SJSA1 (cell line): ENCODE data around the gene APOL3. TPM values are rescaled to one million over a fixed set of nuclear protein-coding genes. Genes with fewer than 3 reads are reported as not detected.
"Not testable (repeated sequence)": the region's sequence is repeated elsewhere in the genome, so short reads cannot be mapped to it uniquely, and the experiment has no call there.

Source experiments
- DNase-seq, 2 experiments: peaks; one replicate each; pipeline ENCODE4 v3.0.0-alpha.2; 2015 to 2020; ENCODE audit warnings: low spot score in 2 of 2, low read depth in 1 of 2
- H3K27ac ChIP-seq: fragments of 250-450 bp; sonication (Bioruptor Pico); 2 replicates; pipeline ENCODE4 v1.5.1; 2020; ENCODE audit warnings: mild to moderate bottlenecking, moderate library complexity
- H3K27me3 ChIP-seq: fragments of 250-450 bp; sonication (Bioruptor Pico); replicated peaks from 2 replicates; pipeline ENCODE4 v1.5.1; 2020; ENCODE audit warnings: mild to moderate bottlenecking, moderate library complexity
- H3K36me3 ChIP-seq: fragments of 250-450 bp; sonication (Bioruptor Pico); 2 replicates; pipeline ENCODE4 v1.5.1; 2020; ENCODE audit warnings: mild to moderate bottlenecking
- H3K4me1 ChIP-seq: fragments of 250-450 bp; sonication (Bioruptor Pico); replicated peaks from 2 replicates; pipeline ENCODE4 v1.6.1; 2021; ENCODE audit warnings: mild to moderate bottlenecking
- H3K4me3 ChIP-seq: fragments of 250-450 bp; sonication (Bioruptor Pico); 2 replicates; pipeline ENCODE4 v1.5.1; 2020; ENCODE audit warnings: mild to moderate bottlenecking
- H3K9me3 ChIP-seq: fragments of 250-450 bp; sonication (Bioruptor Pico); replicated peaks from 2 replicates; pipeline ENCODE4 v1.5.1; 2020; ENCODE audit warnings: mild to moderate bottlenecking
- total RNA-seq: library from RNA; depleted of rRNA; stranded (reverse); fragments of >200 nt; shearing (Covaris generic); gene quantifications from 2 replicates; pipeline ENCODE4 v1.2.3, GENCODE V29; 2014

Gene APOL3
- total RNA-seq, 1 experiment from 2014 or later, result 4.7 TPM

- no peak overlapping the region for H3K27ac ChIP-seq
- H3K4me1 ChIP-seq, result peaks cover 9% of the 10 kb centered on the region; the same call in 1 of the 2 replicates
Measured at GRCh38 chr22:36199001-36199551, 38.5 kb upstream of the APOL3 start.

GRCh38 chr22:36198536-36198935 lies 38.0 kb upstream of the APOL3 start:
- Histone ChIP-seq H3K36me3 (no peaks in the 10 kb centered on the region), H3K9me3 (no peaks in the 10 kb centered on the region), H3K4me3 (no peak overlapping the region), H3K4me1 (peaks cover 9% of the 10 kb centered on the region; the same call in 1 of the 2 replicates), H3K27ac (no peak overlapping the region), H3K27me3 (no peaks in the 10 kb centered on the region)
- no peak for DNase-seq

More at GRCh38 chr22:36199001-36199551, 38.5 kb upstream of the APOL3 start:
- Histone ChIP-seq H3K36me3 (no peaks in the 10 kb centered on the region), H3K27me3 (no peaks in the 10 kb centered on the region), H3K9me3 (no peaks in the 10 kb centered on the region), H3K4me3 (no peak overlapping the region)
- DNase-seq, result no peak

- DNase-seq, result no peak
- Histone ChIP-seq H3K9me3 (no peaks in the 10 kb centered on the region), H3K4me3 (no peak overlapping the region), H3K27ac (no peak overlapping the region), H3K4me1 (peaks cover 11% of the 10 kb centered on the region), H3K27me3 (no peaks in the 10 kb centered on the region), H3K36me3 (no peaks in the 10 kb centered on the region)
Measured at GRCh38 chr22:36197514-36198146, 37.1 kb upstream of the APOL3 start.

DNA sequence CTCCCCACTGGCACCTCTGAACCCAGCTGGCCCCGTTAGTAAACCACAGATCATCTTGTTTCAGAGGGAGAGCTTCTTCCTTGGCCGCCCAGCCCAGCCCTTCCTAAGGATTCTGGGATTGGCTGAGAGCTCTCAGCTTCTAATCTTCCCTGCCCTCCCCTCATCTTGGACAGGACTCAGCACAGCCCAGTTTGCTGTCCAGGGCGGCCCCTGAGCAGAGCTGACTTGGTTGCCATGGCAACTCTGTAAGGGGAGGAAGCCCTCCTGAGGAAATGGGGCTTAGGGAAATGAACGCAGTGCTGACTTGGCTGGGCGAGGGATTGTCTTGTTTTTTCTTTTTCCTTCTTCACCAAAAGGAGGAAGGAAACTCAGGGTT lies 36.5 kb upstream of the APOL3 start:
- Histone ChIP-seq H3K36me3 (no peaks in the 10 kb centered on the region), H3K27me3 (no peaks in the 10 kb centered on the region), H3K9me3 (no peaks in the 10 kb centered on the region), H3K4me1 (peaks cover 16% of the 10 kb centered on the region), H3K4me3 (no peak overlapping the region), H3K27ac (no peak overlapping the region)
- no peak for DNase-seq

- Histone ChIP-seq H3K27ac (no peak overlapping the region), H3K36me3 (no peaks in the 10 kb centered on the region), H3K4me3 (no peak overlapping the region), H3K4me1 (peaks cover 16% of the 10 kb centered on the region), H3K27me3 (no peaks in the 10 kb centered on the region), H3K9me3 (no peaks in the 10 kb centered on the region)
- DNase-seq, result no peak
Measured at GRCh38 chr22:36196254-36197064, 35.9 kb upstream of the APOL3 start.

- H3K9me3 ChIP-seq, result no peaks in the 10 kb centered on the region
- H3K36me3 ChIP-seq, result no peaks in the 10 kb centered on the region
- peak; percentile 61 to 70 for DNase-seq
- no peak overlapping the region for H3K27ac ChIP-seq
- no peaks in the 10 kb centered on the region for H3K27me3 ChIP-seq
- no peak overlapping the region for H3K4me3 ChIP-seq
- H3K4me1 ChIP-seq, result peaks cover 16% of the 10 kb centered on the region
Measured at GRCh38 chr22:36194971-36195370, 34.4 kb upstream of the APOL3 start.

GRCh38 chr22:36194385-36194784 lies 33.8 kb upstream of the APOL3 start:
- Histone ChIP-seq H3K4me1 (peaks cover 16% of the 10 kb centered on the region), H3K27me3 (no peaks in the 10 kb centered on the region), H3K4me3 (no peak overlapping the region), H3K27ac (no peak overlapping the region), H3K9me3 (no peaks in the 10 kb centered on the region), H3K36me3 (no peaks in the 10 kb centered on the region)
- no peak for DNase-seq

DNA sequence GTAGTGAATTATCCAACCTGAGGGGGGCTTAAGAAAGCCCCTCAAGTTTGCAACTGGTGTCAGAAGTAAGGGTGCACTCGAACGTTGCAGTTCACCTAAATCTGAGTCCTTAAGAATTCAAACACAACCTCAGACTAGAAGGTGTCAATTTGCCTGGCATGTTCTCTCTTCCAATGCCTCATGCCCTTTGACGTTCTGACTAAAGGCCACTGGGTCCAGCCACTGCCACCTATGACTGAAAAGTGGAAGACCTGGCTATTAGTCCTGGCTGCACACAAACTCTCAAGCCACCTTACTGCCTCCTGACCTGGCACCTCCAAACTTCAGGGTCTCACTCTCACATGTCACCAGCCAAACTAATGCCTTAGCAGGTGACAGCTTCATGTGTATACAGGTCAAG lies 33.0 kb upstream of the APOL3 start:
- H3K4me3 ChIP-seq, result no peak overlapping the region
- H3K27me3 ChIP-seq, result no peaks in the 10 kb centered on the region
- H3K9me3 ChIP-seq, result no peaks in the 10 kb centered on the region
- H3K36me3 ChIP-seq, result no peaks in the 10 kb centered on the region
- DNase-seq, result no peak
- H3K4me1 ChIP-seq, result peaks cover 16% of the 10 kb centered on the region
- no peak overlapping the region for H3K27ac ChIP-seq

GRCh38 chr22:36193171-36193570 lies 32.6 kb upstream of the APOL3 start:
- Histone ChIP-seq H3K27me3 (no peaks in the 10 kb centered on the region), H3K9me3 (no peaks in the 10 kb centered on the region), H3K4me1 (peaks cover 16% of the 10 kb centered on the region), H3K27ac (no peak overlapping the region), H3K36me3 (no peaks in the 10 kb centered on the region), H3K4me3 (no peak overlapping the region)
- DNase-seq, result peak in 1 of 2 experiments; percentile 8

GRCh38 chr22:36192542-36192941 lies 32.0 kb upstream of the APOL3 start:
- Histone ChIP-seq H3K27me3 (no peaks in the 10 kb centered on the region), H3K27ac (no peak overlapping the region), H3K4me3 (no peak overlapping the region), H3K36me3 (no peaks in the 10 kb centered on the region), H3K9me3 (no peaks in the 10 kb centered on the region), H3K4me1 (peaks cover 14% of the 10 kb centered on the region)
- peak; percentile 32 to 51 for DNase-seq

- no peak overlapping the region for H3K4me3 ChIP-seq
- H3K4me1 ChIP-seq, result peaks cover 11% of the 10 kb centered on the region
- no peak overlapping the region for H3K27ac ChIP-seq
- H3K36me3 ChIP-seq, result no peaks in the 10 kb centered on the region
- H3K9me3 ChIP-seq, result no peaks in the 10 kb centered on the region
- DNase-seq, result no peak
- H3K27me3 ChIP-seq, result no peaks in the 10 kb centered on the region
Measured at GRCh38 chr22:36191106-36191836, 30.7 kb upstream of the APOL3 start.

- not testable (repeated sequence) for H3K27me3 ChIP-seq, DNase-seq, H3K27ac ChIP-seq, H3K9me3 ChIP-seq, H3K36me3 ChIP-seq, H3K4me1 ChIP-seq, H3K4me3 ChIP-seq
Measured at GRCh38 chr22:36187862-36188261, 27.3 kb upstream of the APOL3 start.

DNA sequence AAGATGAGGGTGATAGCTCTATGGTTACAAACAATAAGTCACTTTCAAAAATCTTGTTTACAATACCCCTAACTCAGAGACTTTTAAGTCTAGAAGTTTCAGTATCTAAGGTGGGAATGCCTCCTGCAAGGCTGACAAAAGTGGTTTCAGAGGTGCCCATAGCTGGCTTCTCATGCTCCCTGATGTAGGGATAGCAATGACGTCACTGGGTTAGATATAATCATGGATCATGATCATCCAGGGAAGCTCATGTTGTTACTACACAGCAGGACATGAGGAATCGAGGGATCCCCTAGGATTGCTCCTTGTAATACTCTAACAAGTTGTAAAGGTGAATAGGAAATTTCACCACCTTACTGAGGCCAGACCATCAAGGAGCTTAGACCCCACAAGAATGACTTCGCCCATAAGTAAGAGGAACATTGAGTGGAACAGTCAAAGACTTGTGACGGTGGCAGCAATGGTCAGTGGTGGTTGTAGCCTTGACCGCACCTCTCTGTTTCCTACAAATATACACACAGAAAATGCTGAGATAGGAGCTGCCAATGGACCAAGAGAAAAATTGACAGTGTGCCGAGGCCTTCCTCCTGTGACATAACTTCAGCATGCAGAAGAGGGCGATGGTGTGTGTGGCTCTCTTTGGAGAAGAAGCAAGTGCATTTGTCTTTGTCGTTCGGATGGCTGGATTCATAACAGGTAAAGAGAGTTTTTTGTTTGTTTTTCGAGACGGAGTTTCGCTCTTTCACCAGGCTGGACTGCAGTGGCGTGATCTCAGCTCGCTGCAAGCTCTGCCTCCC lies 25.5 kb upstream of the APOL3 start:
- no peak for DNase-seq
- Histone ChIP-seq H3K4me1 (no peaks in the 10 kb centered on the region), H3K9me3 (no peaks in the 10 kb centered on the region), H3K27me3 (no peaks in the 10 kb centered on the region), H3K4me3 (no peak overlapping the region), H3K36me3 (no peaks in the 10 kb centered on the region), H3K27ac (no peak overlapping the region)
